HG03439 (cell line): ENCODE results near the gene IGHMBP2.
A peak's percentile ranks its signal among the peaks of the same experiment; 100 is the strongest.

Experiments
- ATAC-seq: cut with Tn5 transposase; IDR thresholded peaks from one replicate; pipeline ENCODE4 v1.9.1; 2021; ENCODE audit warnings: mild to moderate bottlenecking, moderate library complexity; ENCODE audit not compliant: unreplicated experiment

IGHMBP2 gene

DNA sequence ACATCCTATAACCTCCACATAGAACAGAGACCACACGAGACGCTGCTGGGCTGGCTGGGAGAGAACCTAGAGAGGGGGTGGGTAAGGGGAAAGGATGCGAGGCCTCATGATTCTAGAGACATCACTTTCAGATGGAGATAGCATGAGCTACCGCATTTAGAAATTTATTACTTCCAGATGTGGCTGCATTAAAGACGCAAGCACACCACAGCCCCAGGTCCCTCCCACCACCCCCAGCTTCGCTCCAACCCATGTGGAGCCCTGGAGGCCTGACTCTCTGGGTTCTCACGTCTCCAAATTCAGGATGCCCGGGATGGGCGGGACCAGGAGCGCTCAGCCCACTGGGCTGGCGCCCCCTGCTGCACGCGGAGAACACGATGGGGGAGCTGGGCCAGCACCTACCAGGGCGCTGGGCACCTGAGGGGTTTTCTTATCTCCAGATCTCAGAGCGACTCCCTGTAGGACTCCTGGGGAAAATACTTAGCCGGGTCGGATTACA lies 13.7 kb upstream of the IGHMBP2 start:
- no peak for ATAC-seq

DNA sequence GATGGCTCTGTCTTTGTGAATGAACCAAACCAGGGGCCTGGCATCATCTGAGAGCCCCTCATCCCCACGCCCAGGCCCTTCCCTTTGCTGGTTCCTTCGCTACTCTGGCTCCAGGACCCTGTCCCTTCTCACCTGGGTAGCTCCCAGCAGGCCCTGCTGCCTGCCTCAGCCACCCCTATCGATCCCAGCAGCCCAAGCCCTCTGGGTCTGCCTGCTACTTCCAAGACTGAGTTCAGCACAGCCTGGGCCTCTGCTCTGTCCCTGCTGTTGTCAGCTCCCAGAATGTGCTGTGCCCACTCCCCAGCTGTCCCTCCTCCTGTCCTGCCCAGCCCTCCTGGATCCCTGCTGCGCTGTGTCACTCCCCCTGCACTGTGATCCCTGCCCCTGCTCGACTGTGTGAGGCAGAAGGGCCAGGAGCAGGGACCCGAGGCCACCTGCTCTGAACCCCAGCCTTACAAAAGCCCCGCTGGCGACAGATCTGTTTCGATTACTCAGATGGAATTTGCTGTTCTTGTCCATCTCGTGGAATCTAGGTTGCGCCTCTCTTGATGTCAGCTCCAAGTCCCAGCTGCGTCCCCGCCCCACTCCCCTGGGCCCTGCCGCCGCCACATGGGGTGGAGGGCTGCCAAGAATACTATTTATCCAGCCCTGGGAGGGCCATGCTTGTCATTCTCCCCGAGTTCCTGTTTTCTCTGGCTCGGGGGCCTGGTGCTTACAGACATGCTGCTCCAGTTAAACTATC lies 13.0 kb upstream of the IGHMBP2 start:
- no peak for ATAC-seq

DNA sequence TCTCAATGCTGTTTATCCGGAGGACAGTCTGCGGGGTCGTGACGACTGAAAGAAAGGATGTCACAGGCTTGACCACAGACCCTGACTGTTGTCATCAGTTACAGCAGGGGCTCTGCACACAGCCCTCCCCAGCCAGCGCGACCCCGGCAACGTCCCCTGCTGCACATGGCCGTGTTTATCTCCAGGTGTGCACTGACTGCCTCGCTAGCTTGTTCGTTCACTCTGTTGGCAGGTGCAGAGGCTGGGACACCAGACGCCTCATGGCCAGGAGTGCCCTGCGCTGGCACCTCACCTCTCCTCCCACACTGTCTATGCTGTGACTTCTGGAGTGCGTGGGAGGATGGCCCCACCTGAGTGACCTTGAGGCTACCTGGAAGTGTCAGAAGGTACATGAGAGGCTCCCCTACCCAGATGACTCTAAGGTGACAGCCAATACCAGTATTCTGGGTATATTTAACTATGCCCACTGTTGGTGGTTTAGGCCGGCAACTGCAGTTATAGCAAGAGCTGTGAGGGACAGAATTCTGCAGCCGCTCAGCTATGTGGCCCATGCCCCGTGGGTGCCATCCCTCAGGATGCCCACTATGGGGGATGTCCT lies 12.2 kb upstream of the IGHMBP2 start:
- ATAC-seq = no peak

DNA sequence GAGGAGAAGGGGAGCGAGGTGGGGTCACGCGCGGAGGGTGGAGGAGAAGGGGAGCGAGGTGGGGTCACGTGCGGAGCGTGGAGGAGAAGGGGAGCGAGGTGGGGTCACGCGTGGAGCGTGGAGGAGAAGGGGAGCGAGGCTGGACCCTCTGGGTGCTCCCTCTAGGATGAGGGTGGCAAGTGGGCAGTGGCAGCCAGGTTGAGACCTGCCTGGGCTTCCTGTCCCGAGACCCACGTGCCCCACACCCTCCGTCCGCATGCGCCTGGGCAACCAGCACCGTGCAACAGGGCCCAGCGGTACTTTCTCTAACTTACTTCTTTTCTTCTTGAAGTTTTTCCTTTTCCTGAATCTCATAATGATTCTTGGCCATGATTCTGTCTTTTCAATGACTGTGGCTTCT lies 11.1 kb upstream of the IGHMBP2 start:
- no peak for ATAC-seq

DNA sequence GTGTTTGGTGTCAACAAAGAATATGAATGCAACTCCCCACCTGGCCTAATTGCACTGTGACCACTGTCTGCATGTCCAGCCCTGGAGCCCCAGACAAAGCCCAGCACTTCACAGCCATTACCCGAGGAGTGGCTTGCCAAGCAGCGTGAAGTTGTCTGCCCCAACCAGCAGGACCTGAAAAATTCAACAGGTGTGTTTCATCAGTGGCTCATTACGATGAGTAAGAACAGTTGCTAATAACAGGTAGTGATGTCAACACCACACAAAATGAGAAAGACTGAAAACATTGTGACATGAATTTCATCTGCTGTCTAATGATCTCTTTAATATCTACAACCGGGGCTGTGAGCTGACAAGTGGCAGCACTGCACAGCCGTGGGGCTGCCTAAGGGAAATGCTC lies 10.4 kb upstream of the IGHMBP2 start:
- ATAC-seq = no peak

DNA sequence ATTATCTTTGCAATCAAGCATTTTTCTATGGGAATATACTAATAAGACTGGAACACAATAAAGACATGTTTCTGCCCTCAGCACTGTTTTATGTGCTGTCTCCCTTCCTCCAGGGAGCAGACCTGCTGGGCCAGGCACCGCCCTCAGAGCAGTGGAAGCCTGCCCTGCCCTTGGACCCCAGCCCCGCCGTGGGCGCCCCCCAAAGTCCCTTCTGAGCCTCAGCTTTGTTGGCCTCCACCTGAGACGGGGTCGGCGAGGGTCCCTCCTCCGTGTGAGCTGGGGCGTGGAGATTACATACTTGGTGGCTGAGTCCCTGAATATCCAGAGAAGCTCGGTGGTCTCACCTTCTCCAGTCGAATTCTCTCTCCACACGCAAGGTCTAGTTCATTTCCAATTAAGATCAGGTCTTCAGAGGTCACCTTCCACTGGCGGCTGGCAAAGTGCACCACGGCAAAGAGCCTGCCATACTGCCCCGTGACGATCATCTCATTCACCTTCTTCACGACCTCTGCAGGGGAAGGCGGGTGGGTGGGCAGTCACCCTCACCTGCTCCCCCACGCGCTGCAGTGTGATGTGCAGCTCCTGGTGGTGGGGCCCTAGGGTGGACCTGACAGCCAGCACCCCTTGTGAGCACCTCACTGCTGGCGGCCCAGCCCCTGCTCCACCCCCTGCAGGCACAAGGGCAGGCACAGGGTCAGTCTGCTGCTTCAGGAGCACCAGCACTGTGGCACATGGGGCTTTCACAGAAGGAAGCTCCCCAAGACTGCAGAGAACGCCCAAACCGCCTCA lies 7.3 kb upstream of the IGHMBP2 start:
- no peak for ATAC-seq

DNA sequence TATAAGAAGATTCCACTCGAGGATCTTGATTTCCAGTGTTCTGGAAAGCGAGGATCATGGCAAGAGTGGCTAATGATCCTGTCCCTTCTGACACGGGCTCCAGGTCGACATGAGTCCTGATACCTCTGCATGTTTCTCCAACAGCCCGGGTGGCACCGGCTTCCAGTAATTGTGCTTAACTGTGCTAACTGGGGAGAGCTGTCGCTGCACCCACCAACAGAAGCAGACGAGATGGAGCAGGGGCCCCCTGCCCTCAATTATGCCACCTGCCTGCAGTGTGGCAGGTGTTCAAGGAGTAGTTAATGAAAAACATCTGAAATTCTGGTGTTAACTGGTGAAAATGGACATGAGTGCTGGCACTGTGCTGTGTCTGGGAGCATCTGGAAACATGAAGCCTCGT lies 6.2 kb upstream of the IGHMBP2 start:
- ATAC-seq = no peak

DNA sequence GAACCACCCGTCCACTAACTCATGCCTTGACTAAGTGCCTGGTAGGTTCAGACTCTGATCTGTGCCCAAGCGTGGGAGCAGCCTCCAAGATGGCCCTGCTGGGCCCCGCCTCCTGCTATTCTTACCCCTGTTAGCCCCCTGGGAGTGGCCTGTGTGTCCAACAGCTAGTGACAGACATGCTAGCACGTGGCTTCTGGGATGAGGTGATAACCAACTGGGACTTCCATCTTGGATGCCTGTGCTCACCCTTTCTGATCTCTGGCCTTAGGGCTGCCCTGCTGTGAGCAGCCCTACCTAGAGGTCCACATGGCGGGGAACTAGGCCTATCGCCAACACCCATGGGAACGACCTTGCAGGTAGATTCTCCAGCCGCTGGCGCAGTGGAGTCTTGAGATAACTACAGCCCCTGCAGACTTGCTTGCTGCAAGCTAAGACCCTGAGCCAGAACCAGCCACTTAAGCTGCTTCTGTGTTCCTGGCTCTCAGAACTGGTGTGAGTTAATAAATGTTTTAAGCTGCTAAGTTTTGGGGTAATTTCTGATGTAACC lies 2.8 kb upstream of the IGHMBP2 start:
- no peak for ATAC-seq

DNA sequence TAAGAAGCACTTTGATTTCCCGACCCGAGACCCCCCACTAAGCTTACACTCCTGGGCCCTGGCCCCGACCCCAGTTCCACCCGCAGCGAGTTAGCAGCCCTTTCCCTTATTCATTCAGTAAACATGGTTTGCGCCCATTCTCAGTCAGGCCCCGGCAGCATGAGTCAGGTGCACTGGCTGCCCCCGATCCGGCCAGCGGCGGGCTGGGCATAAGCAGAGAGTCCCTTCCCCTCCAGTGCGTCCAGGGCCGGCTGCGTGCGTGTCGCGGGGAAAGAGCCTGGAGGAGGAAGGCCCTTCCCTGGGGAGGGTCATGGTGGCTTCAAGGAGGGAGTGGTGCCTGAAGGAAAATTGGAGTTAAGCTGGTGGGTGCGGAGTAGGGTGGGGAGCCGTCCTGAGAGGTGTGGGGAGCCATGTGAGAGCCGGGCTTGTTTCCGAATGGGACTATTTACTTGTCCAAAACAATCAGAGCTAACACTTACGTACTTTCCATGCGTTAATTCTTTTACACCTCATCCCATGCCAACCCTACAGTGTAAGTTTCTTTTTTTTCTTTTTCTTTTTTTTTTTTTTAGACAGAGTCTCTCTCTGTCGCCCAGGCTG lies 657 bp downstream of the IGHMBP2 start:
- ATAC-seq = peak; percentile 35

DNA sequence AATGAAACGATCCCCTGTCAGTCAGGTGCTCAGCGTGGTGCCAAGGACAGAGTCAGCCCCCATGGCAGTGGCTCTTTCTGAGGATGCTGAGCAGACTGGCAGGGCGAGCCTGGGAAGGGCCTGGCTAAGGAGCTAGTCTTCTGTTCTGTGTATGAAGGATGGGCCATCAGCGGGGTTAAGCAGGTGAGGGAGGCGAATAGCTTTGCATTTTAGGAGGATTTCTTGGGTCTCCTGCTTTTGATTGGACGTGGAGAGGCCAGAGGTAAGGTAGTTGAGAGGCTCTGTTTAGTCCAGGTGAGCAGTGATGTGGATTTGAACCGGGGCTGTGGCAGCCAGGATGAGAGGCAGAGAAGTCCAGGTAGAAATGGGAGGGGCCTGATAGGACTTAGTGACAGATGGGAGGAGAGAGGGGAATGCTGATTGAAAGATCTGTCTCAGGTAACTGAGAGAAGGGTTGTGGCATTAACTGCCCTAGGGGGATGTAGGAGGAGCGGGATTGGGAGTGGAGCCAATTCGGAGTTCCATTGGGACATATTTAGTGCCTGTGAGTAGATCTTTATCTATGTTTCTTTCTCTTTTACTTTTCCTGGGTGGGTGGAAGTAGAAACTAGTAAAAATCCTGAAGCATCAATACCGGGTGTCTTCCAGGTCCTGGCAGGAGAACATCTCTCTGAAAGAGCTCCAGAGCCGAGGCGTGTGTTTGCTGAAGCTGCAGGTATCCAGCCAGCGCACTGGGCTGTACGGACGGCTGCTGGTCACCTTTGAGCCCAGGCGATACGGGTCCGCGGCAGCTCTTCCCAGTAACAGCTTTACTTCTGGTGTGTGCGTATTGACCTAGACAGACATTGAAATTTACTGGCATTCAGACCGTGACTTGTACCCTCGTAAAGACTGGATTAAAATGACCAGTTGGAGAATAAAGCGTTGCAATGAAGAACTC lies 2.0 kb downstream of the IGHMBP2 start:
- no peak for ATAC-seq

DNA sequence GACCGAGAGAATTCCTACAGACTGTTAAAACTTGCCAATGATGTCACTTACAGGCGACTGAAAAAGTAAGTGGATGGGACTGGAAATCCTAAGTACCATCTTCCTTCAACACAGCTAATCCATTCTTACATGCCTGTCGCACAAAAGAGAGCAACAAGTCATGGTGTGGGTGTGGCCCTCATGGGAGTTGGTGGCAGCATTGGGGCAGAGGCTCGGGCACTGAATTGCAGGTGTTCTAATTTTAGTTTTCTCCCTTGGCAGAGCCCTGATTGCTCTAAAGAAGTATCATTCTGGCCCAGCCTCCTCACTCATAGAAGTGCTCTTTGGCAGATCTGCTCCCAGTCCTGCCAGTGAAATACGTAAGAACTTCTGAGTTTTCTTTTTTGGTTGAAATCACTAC lies 4.6 kb downstream of the IGHMBP2 start:
- no peak for ATAC-seq

DNA sequence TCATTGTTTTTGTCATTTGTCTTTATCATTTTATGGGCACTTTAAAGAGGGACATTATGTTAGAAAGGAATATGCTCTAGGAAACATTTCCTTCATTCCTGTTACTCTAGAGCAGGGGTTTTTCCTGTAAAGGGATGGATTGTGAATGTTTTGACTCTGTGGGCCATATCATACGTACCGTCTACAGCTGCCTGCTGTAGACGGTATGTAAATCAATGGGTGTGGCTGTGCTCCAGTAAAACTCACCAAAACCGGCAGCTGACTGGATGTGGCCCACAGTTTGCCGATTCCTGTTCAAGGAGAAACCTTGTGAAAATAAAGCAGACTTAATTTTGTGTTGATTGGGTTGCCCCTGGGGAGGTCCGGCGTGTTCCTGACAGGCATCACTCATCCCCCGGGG lies 7.3 kb downstream of the IGHMBP2 start:
- no peak for ATAC-seq

DNA sequence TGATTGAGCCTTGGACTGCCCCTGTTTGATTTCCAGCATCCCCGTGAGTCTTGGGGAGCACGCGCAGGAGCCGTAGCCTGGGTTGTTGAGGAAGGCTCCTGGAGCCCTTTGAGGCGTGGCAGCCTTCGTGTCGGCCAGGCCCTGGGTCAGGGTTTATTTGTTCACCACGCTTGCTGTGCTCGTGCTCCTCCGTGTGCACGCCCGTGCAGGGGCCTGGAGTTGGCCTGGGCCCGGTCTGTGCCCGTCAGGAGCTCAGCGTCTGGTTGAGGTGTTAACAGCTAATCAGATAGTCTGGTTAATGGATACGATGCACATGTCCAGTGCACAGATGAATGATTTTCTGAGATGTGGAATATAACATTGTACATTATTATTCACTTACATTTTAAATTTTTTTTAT lies 8.0 kb downstream of the IGHMBP2 start:
- ATAC-seq = no peak

DNA sequence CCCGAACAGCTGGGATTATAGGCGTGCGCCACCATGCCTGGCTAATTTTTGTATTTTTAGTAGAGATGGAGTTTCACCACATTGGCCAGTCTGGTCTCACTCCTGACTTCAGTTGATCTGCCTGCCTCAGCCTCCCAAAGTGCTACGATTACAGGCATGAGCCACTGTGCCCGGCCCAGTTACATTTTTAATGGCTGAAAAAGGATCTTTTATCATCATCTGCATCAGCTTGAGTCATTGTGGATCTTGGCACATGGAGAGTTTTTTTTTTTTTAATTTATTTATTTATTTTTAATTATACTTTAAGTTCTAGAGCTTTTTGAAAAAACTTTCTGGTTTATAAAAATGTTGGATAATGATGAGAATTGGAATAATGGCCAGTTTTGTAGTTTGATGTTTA lies 8.6 kb downstream of the IGHMBP2 start:
- no peak for ATAC-seq

DNA sequence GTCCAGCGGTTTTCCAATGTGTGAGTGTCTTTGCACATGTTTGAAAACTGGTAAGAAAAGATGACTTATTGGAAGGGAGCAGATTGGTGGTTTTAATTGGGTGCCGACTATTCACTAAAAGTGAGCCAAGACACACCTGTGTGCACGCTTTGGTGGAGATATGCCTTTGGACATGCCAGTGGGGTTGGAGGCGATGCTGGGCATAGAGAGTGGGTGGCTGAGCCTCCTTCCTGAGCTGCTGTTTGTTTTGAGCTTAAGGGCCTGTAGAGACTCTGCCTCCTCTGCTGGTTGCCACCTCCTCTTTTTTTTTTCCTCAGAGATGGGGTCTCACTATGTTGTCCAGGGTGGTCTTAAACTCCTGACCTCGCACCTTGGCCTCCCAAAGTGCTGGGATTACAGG lies 9.5 kb downstream of the IGHMBP2 start:
- no peak for ATAC-seq

DNA sequence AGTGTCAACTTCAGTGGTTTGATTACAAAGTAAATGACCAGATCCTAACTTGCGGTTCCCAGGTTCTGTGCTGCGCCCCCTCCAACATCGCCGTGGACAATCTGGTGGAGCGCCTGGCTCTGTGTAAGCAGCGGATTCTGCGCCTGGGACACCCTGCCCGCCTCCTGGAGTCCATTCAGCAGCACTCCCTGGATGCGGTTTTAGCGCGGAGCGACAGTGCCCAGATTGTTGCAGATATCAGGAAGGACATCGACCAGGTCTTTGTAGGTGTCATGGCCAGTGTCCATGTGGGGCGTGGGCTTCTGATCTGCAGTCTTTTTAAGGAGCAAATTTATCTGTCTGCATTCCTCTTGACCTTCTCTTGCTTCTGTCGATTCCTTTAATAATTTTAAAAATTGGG lies 11.1 kb downstream of the IGHMBP2 start:
- no peak for ATAC-seq

DNA sequence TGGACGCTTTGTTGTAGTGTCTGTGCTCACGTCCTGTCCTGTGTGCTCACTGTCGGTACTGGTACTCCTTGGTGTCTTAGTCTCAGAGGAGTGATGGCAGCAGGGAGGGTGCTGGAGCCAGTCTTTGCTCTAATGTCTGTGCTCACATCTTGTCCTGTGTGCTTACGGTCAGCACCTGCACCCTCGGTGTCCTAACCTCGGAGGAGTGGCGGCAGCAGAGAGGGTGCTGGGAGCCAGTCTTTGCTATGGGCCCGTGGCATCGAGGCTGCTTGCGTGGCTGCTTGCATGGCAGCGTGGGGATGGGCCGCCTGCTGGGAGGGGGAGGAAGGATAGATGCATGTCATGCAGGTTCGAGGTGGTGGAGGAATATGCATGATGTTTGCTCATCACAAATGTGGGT lies 12.7 kb downstream of the IGHMBP2 start:
- ATAC-seq = no peak

DNA sequence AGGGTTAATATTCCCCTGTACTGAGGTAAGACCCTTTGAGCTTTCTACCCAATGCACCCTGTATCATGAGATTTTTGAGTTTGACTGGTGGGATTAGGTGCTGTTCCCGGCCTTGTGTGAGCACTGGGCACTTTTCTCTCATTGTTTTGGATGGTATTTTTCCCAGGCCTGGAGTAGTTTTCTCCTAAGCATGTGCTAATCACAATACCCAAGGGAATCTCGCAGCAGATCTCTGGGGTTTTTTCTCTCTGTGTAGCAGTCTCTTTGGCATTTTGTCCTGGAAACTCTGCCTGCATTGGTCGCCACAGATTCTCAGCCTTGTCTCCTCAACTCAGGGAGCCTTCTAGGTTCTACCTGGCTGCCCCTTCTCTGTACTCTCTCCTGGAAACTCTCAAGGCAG lies 19.9 kb downstream of the IGHMBP2 start:
- no peak for ATAC-seq

DNA sequence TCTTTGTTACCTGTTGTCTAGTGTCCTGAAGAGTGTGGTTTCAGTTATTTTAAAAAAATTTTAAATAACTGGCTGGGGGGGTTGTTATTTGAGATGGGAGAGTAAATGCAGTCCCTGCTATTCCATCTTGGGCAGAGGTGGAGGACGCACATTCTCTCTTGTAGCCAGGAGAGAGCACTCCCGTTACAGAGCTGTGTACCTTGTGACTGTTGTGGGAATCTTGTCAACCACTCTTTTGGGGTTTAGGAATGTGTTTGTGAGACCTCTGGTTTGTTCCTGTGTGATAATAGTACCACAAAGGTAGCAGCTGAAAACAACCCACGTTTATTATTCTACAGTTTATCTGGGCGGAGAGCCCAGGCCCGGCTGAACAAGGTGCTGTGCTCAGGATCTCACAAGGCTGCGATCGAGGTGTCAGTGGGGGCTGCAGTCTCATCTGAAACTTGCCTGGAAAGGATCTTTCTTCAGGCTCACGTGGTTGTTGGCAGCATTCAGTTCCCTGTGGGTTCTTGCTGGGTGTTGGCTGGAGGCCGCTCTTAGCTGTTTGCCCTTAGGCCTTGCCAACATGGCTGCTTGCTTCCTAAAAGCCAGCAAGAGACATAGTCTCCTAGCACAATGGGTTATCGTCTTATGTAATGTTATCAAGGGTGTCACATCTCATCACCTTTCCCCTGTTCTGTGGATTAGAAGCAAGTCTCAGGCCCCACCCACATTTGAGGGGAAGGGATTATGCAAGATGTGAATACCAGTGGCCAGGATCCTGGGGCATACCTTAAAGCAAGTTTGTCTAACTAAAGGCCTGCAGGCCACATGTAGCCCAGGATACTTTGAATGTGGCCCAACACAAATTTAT lies 20.6 kb downstream of the IGHMBP2 start:
- no peak for ATAC-seq
